Epidermal melanocyte (primary cell): ENCODE results near the gene CARD18.
"Not testable (repeated sequence)": the region's sequence is repeated elsewhere in the genome, so short reads cannot be mapped to it uniquely, and the experiment has no call there.

ENCODE experiments used
- DNase-seq: peaks from one replicate; pipeline ENCODE4 v3.0.0; 2011; ENCODE audit warnings: low spot score; ENCODE audit not compliant: insufficient read length

CARD18 gene

GRCh38 chr11:105135883-105136282 is 3.7 kb downstream of the CARD18 start:
- DNase-seq: no peak

- DNase-seq: no peak
Measured at GRCh38 chr11:105132716-105133511, 6.7 kb downstream of the CARD18 start.

- DNase-seq: no peak
Measured at GRCh38 chr11:105130189-105130813, 9.3 kb downstream of the CARD18 start.

GRCh38 chr11:105124756-105125155 is 14.8 kb downstream of the CARD18 start:
- no peak for DNase-seq

GRCh38 chr11:105111145-105111944 is 28.2 kb downstream of the CARD18 start:
- DNase-seq: no peak

- DNase-seq: no peak
Measured at GRCh38 chr11:105110688-105111030, 28.9 kb downstream of the CARD18 start.

GRCh38 chr11:105109855-105110687 is 29.5 kb downstream of the CARD18 start:
- no peak for DNase-seq

- no peak for DNase-seq
Measured at GRCh38 chr11:105109321-105109720, 30.2 kb downstream of the CARD18 start.

GRCh38 chr11:105108247-105108646 is 31.3 kb downstream of the CARD18 start:
- DNase-seq: no peak

GRCh38 chr11:105107226-105107825 is 32.2 kb downstream of the CARD18 start:
- DNase-seq: not testable (repeated sequence)

- DNase-seq: no peak
Measured at GRCh38 chr11:105106140-105106539, 33.4 kb downstream of the CARD18 start.

GRCh38 chr11:105104292-105104691 is 35.3 kb downstream of the CARD18 start:
- no peak for DNase-seq

GRCh38 chr11:105103336-105103735 is 36.2 kb downstream of the CARD18 start:
- no peak for DNase-seq

GRCh38 chr11:105102079-105102581 is 37.4 kb downstream of the CARD18 start:
- not testable (repeated sequence) for DNase-seq

- DNase-seq: no peak
Measured at GRCh38 chr11:105100981-105101630, 38.5 kb downstream of the CARD18 start.

GRCh38 chr11:105100206-105100605 is 39.4 kb downstream of the CARD18 start:
- DNase-seq: no peak

- not testable (repeated sequence) for DNase-seq
Measured at GRCh38 chr11:105099594-105099993, 40.0 kb downstream of the CARD18 start.

- peak; percentile 17 for DNase-seq
Measured at GRCh38 chr11:105092256-105093239, 47.0 kb downstream of the CARD18 start.
